Measurements from ENCODE around the gene LRRFIP1. TPM values are rescaled to one million over a fixed set of nuclear protein-coding genes. Genes with fewer than 3 reads are reported as not detected.

Gene LRRFIP1
- total RNA-seq, 1 donor from 2014 or later, result 40.7 TPM

- Mint-ChIP-seq H3K27me3 (ENCODE audit: insufficient read depth, low read depth) (peaks cover 11% of the 10 kb centered on the region), H3K4me3 (no peak overlapping the region), H3K4me1 (peaks cover 14% of the 10 kb centered on the region), H3K9me3 (peaks cover 4% of the 10 kb centered on the region), H3K27ac (no peak overlapping the region), H3K36me3 (no peaks in the 10 kb centered on the region)
- Histone ChIP-seq H3K36me3 (no peaks in the 10 kb centered on the region), H3K4me1 (peaks cover 10% of the 10 kb centered on the region), H3K9ac (no peak overlapping the region), H3F3A (ENCODE audit: low read depth) (no peaks in the 10 kb centered on the region), H3K27me3 (peaks cover 22% of the 10 kb centered on the region), H3K4me2 (no peak overlapping the region), H2AFZ (replicated peaks) (no peak overlapping the region), H3K9me3 (ENCODE audit: low read depth) (no peaks in the 10 kb centered on the region), H3K27ac (no peak overlapping the region), H3K79me2 (ENCODE audit: low read depth) (no peaks in the 10 kb centered on the region), H4K20me1 (ENCODE audit: low read depth) (no peaks in the 10 kb centered on the region), H3K4me3 (no peak overlapping the region)
- DNase-seq (ENCODE audit: low spot score), result no peak
- TF ChIP-seq, protein P1, sequence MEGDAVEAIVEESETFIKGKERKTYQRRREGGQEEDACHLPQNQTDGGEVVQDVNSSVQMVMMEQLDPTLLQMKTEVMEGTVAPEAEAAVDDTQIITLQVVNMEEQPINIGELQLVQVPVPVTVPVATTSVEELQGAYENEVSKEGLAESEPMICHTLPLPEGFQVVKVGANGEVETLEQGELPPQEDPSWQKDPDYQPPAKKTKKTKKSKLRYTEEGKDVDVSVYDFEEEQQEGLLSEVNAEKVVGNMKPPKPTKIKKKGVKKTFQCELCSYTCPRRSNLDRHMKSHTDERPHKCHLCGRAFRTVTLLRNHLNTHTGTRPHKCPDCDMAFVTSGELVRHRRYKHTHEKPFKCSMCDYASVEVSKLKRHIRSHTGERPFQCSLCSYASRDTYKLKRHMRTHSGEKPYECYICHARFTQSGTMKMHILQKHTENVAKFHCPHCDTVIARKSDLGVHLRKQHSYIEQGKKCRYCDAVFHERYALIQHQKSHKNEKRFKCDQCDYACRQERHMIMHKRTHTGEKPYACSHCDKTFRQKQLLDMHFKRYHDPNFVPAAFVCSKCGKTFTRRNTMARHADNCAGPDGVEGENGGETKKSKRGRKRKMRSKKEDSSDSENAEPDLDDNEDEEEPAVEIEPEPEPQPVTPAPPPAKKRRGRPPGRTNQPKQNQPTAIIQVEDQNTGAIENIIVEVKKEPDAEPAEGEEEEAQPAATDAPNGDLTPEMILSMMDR (IDR thresholded peaks at IDR 0.05), result no peak
- TF ChIP-seq EZH2phosphoT487 (IDR thresholded peaks at IDR 0.05) (no peak), EZH2 (IDR thresholded peaks at IDR 0.05) (no peak)
These were observed 39.2 kb upstream of the LRRFIP1 start for GRCh38 chr2:237588044-237588696.

- H3K27ac Mint-ChIP-seq, result peak within 1 kb of the TSS; percentile 7
- Histone ChIP-seq H3K27ac (no peak within 1 kb of the TSS), H3K79me2 (ENCODE audit: low read depth) (no peaks in the 10 kb centered on the region), H3K27me3 (peaks cover 22% of the 10 kb centered on the region), H3K4me3 (no peak within 1 kb of the TSS), H4K20me1 (ENCODE audit: low read depth) (peaks cover 18% of the 10 kb centered on the region), H3F3A (ENCODE audit: low read depth) (peaks cover 17% of the 10 kb centered on the region), H2AFZ (replicated peaks) (no peak within 1 kb of the TSS), H3K4me1 (peaks cover 22% of the 10 kb centered on the region), H3K36me3 (no peaks in the 10 kb centered on the region), H3K9me3 (ENCODE audit: low read depth) (no peaks in the 10 kb centered on the region), H3K9ac (no peak within 1 kb of the TSS), H3K4me2 (no peak within 1 kb of the TSS)
- peaks cover 28% of the 10 kb centered on the region for H3K4me1 Mint-ChIP-seq
- H3K9me3 Mint-ChIP-seq, result peaks cover 4% of the 10 kb centered on the region
- no peaks in the 10 kb centered on the region for H3K36me3 Mint-ChIP-seq
- TF ChIP-seq EZH2 (IDR thresholded peaks at IDR 0.05) (no peak), EZH2phosphoT487 (IDR thresholded peaks at IDR 0.05) (no peak)
- TF ChIP-seq, protein P1 (IDR thresholded peaks at IDR 0.05), result no peak
- H3K4me3 Mint-ChIP-seq, result no peak within 1 kb of the TSS
- DNase-seq (ENCODE audit: low spot score), result no peak
- H3K27me3 Mint-ChIP-seq (ENCODE audit: insufficient read depth, low read depth), result peaks cover 8% of the 10 kb centered on the region
These were observed 36.9 kb upstream of the LRRFIP1 start, which contains the start of gene RAB17 for GRCh38 chr2:237590272-237591140. Gene RAB17, minus strand, starts transcription at chr2:237590734. Its CDS starts 4,580 bp downstream, at chr2:237586154.

DNA sequence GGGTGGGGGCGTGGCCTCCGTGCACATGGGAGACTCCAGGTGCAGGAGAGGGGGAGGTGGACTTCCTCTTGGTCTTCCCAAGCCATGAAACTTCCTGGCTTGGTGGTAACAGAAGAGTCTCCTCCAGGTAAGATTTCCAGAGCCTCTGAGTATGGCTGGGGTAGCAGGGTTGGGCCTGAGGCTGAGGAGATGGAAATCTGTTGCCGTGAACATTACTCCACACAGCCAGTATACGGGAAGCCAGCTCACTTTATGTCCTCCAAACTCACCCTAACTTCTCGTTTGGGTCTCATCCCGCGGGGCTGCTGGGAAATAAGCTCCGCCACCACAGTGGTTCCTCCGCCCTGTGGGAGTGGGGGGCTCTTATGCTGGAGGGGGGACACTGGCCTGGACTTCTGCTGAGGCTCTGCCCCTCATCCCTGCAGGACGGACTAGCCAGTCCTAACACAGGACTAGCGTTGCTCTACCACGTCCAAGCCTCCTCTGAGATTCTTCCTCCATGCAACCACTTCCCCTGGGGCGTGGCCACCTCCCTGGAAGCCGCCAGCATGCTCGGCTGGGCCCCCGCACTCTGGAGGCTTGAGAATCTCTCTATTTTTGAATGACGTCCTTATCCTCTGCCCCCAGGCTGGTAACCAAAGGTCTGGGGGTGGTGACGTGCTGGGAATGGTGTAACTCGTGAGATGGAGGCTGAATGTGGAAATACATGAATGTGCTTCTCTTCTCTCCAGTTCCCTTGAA is 36.1 kb upstream of the LRRFIP1 start:
- Mint-ChIP-seq H3K9me3 (peaks cover 4% of the 10 kb centered on the region), H3K4me1 (peaks cover 28% of the 10 kb centered on the region), H3K4me3 (no peak overlapping the region), H3K36me3 (no peaks in the 10 kb centered on the region), H3K27me3 (ENCODE audit: insufficient read depth, low read depth) (peaks cover 8% of the 10 kb centered on the region), H3K27ac (no peak overlapping the region)
- Histone ChIP-seq H3K9me3 (ENCODE audit: low read depth) (no peaks in the 10 kb centered on the region), H3K9ac (no peak overlapping the region), H3K4me3 (no peak overlapping the region), H3K27ac (no peak overlapping the region), H3K27me3 (peaks cover 22% of the 10 kb centered on the region), H3F3A (ENCODE audit: low read depth) (peaks cover 21% of the 10 kb centered on the region), H2AFZ (replicated peaks) (no peak overlapping the region), H3K79me2 (ENCODE audit: low read depth) (no peaks in the 10 kb centered on the region), H3K36me3 (no peaks in the 10 kb centered on the region), H3K4me1 (peaks cover 22% of the 10 kb centered on the region), H3K4me2 (no peak overlapping the region), H4K20me1 (ENCODE audit: low read depth) (peaks cover 18% of the 10 kb centered on the region)
- DNase-seq (ENCODE audit: low spot score), result no peak
- TF ChIP-seq EZH2phosphoT487 (IDR thresholded peaks at IDR 0.05) (no peak), EZH2 (IDR thresholded peaks at IDR 0.05) (no peak)
- TF ChIP-seq, protein P1 (IDR thresholded peaks at IDR 0.05), result no peak

All from neural progenitor cell (in vitro differentiated cells).